GM12878 (cell line): ENCODE data around the gene GNLY. TPM values are rescaled to one million over a fixed set of nuclear protein-coding genes. Genes with fewer than 3 reads are reported as not detected.

ENCODE experiments used
- ATAC-seq: fragments of 200-7000 bp; cut with Tn5 transposase; 3 replicates; pipeline ENCODE4 v1.9.1; 2020; ENCODE audit warnings: mild to moderate bottlenecking, moderate library complexity
- BruUV-seq: library from RNA; stranded (reverse); fragments of 400-500 nt; replicated peaks from 2 replicates; lab custom pipeline; 2021; lab: Mats Ljungman, UMichigan
- CTCF ChIA-PET: fragments of 300-600 bp; sonication (Branson Sonifier 250); formaldehyde crosslinking; extraction: SDS; loops from one replicate; lab custom pipeline; 2021; ENCODE audit warnings: inconsistent platforms; lab: Yijun Ruan, JAX
- POLR2A ChIA-PET: fragments of 350-600 bp; formaldehyde crosslinking; extraction: SDS; loops from one replicate; lab custom pipeline; 2021; ENCODE audit warnings: inconsistent platforms; lab: Charles Lee
- RAD21 ChIA-PET: fragments of 300-600 bp; sonication (Branson Sonifier 250); formaldehyde crosslinking; loops from one replicate; lab custom pipeline; 2023; ENCODE audit warnings: antibody characterized with exemption; ENCODE audit not compliant: unreplicated experiment; lab: Charles Lee
- SMC1A ChIA-PET: fragments of 300-600 bp; sonication (Branson Sonifier 250); formaldehyde crosslinking; loops from one replicate; lab custom pipeline; 2023; ENCODE audit not compliant: unreplicated experiment, uncharacterized antibody; lab: Charles Lee
- DNase-seq: peaks from one replicate; pipeline ENCODE4 v3.0.0-alpha.2; 2011; ENCODE audit warnings: low read depth, low spot score
- FAIRE-seq: peaks from 3 replicates; lab custom pipeline; 2011; peaks lifted over from hg19 to GRCh38; lab: Jason Lieb, UNC
- H2AFZ ChIP-seq: 2 replicates; pipeline ENCODE4 v1.6.0; 2011; ENCODE audit warnings: low read depth, low read length, control low read depth; ENCODE audit not compliant: control insufficient read depth
- H3K27ac ChIP-seq: 2 replicates; pipeline ENCODE4 v1.5.1; 2011; ENCODE audit warnings: control low read depth; ENCODE audit not compliant: control insufficient read depth, insufficient read depth
- H3K27me3 ChIP-seq, 2 experiments: replicated peaks in 1 of 2; 2 replicates each; pipeline versions ENCODE4 v1.6.0 to v1.6.1; 2011; ENCODE audit warnings: low read length in 1 of 2; ENCODE audit not compliant: control insufficient read depth in 2 of 2, insufficient read depth in 2 of 2
- H3K36me3 ChIP-seq, 2 experiments: 2 replicates each; pipeline ENCODE4 v1.5.1; 2011; ENCODE audit warnings: low read length in 1 of 2; ENCODE audit not compliant: control insufficient read depth in 2 of 2, insufficient read depth in 2 of 2
- H3K4me1 ChIP-seq: 2 replicates; pipeline ENCODE4 v1.6.1; 2011; ENCODE audit warnings: mild to moderate bottlenecking, low read length, moderate library complexity, mixed read lengths; ENCODE audit not compliant: control insufficient read depth, insufficient read depth
- H3K4me2 ChIP-seq: 2 replicates; pipeline ENCODE4 v1.6.0; 2011; ENCODE audit warnings: control low read depth; ENCODE audit not compliant: control insufficient read depth, insufficient read depth
- H3K4me3 ChIP-seq: fragments of 200-600 bp; sonication (generic); 2 replicates; pipeline ENCODE4 v1.5.1; 2016
- H3K79me2 ChIP-seq: 2 replicates; pipeline ENCODE4 v1.6.0; 2011; ENCODE audit warnings: low read length; ENCODE audit not compliant: control insufficient read depth, insufficient read depth
- H3K9ac ChIP-seq: 2 replicates; pipeline ENCODE4 v1.8.0; 2011; ENCODE audit warnings: low read length, control low read depth, mixed read lengths; ENCODE audit not compliant: control insufficient read depth, insufficient read depth
- H3K9me3 ChIP-seq: replicated peaks from 3 replicates; pipeline ENCODE4 v1.5.1; 2011; ENCODE audit warnings: mild to moderate bottlenecking, low read length; ENCODE audit not compliant: control insufficient read depth, insufficient read depth
- H4K20me1 ChIP-seq: 2 replicates; pipeline ENCODE4 v1.6.0; 2011; ENCODE audit not compliant: control insufficient read depth, insufficient read depth
- BACH1 ChIP-seq: fragments of 450-650 bp; IDR thresholded peaks from 2 replicates; pipeline ENCODE4 v1.6.1; 2017; ENCODE audit warnings: mild to moderate bottlenecking, borderline replicate concordance
- EZH2 ChIP-seq: IDR thresholded peaks from 2 replicates; pipeline ENCODE4 v1.6.1; 2012; ENCODE audit warnings: low read depth, mild to moderate bottlenecking, control low read depth, inconsistent platforms, low read length, borderline replicate concordance; ENCODE audit not compliant: control insufficient read depth
- HDGF ChIP-seq: fragments of 450-650 bp; IDR thresholded peaks from 2 replicates; pipeline ENCODE4 v1.6.1; 2016; ENCODE audit warnings: antibody characterized with exemption
- IKZF2 ChIP-seq, 2 experiments: fragments of 450-650 bp; IDR thresholded peaks; 2 replicates each; pipeline ENCODE4 v1.6.1; 2017; ENCODE audit warnings: mild to moderate bottlenecking in 2 of 2, moderate library complexity in 2 of 2
- MEF2A ChIP-seq: IDR thresholded peaks from 2 replicates; pipeline ENCODE4 v1.6.1; 2011; ENCODE audit warnings: low read depth, mild to moderate bottlenecking, low read length, moderate library complexity; ENCODE audit not compliant: insufficient read depth
- MYC ChIP-seq: IDR thresholded peaks from 2 replicates; pipeline ENCODE4 v1.6.1; 2011; ENCODE audit warnings: mild to moderate bottlenecking, low read length, moderate library complexity, inconsistent platforms; ENCODE audit not compliant: insufficient read depth, insufficient replicate concordance, insufficient read length, severe bottlenecking
- NFXL1 ChIP-seq: fragments of 450-650 bp; IDR thresholded peaks from 2 replicates; pipeline ENCODE4 v1.6.1; 2017; ENCODE audit warnings: antibody characterized with exemption, mild to moderate bottlenecking, borderline replicate concordance
- PAX5 ChIP-seq: IDR thresholded peaks from 2 replicates; pipeline ENCODE4 v1.6.1; 2011; ENCODE audit warnings: low read depth, low read length, borderline replicate concordance
- RCOR1 ChIP-seq: conservative IDR thresholded peaks from 2 replicates; pipeline ENCODE4 v1.6.1; 2012; ENCODE audit warnings: low read depth, low read length, improper control_type of control experiment
- SMC3 ChIP-seq: IDR thresholded peaks from 2 replicates; pipeline ENCODE4 v1.6.1; 2011; ENCODE audit warnings: low read length, improper control_type of control experiment, borderline replicate concordance
- SUPT20H ChIP-seq: IDR thresholded peaks from 2 replicates; pipeline ENCODE4 v1.6.1; 2011; ENCODE audit warnings: low read depth, mild to moderate bottlenecking, low read length, moderate library complexity, borderline replicate concordance; ENCODE audit not compliant: control insufficient read depth
- ZBED1 ChIP-seq: IDR thresholded peaks from 2 replicates; pipeline ENCODE4 v1.6.1; 2016; ENCODE audit warnings: borderline replicate concordance
- ZNF384 ChIP-seq: IDR thresholded peaks from 2 replicates; pipeline ENCODE4 v1.6.1; 2012; ENCODE audit warnings: low read depth, mild to moderate bottlenecking, low read length, improper control_type of control experiment, borderline replicate concordance
- WGBS: methylation state at CpG from one replicate; pipeline ENCODE4 v1.1.6; 2016; ENCODE audit warnings: low lambda C conversion rate; ENCODE audit not compliant: insufficient replicate concordance, insufficient coverage; ENCODE audit errors: missing lambda C conversion rate; 5-methylcytosine and 5-hydroxymethylcytosine counted together
- in situ Hi-C: fragments of 300-500 bp; cut with MboI; formaldehyde crosslinking; loops from 9 replicates; pipeline ENCODE4 v1.14.3; 2018; ENCODE audit warnings: mixed read lengths
- intact Hi-C: fragments of 100-400 bp; cut with micrococcal nuclease; formaldehyde crosslinking; loops from one replicate; pipeline ENCODE4 v1.14.2; 2022; ENCODE audit not compliant: unreplicated experiment
- polyA plus RNA-seq, 11 experiments: library from polyadenylated mRNA; depleted of rRNA in 4 of 11; unstranded in 6 of 11; stranded (reverse) in 5 of 11; fragments of >200 nt; fragmentation: Nextera tagmentation in 4 of 11; fragmentation: Illumina TruSeq in 1 of 11; extraction: Ambion mirVana in 4 of 11; extraction: Trizol in 1 of 11; gene quantifications; 1 replicate in 1 of 11; 2 replicates in 10 of 11; pipeline versions ENCODE4 v1.2.1 to v1.2.3, GENCODE V29; 2011 to 2016; ENCODE audit warnings: inconsistent platforms in 2 of 11, missing spikeins in 2 of 11, low read depth in 1 of 11
- total RNA-seq, 4 experiments: library from RNA; depleted of rRNA in 3 of 4; stranded (reverse); fragments of >200 nt in 3 of 4; fragmentation: Illumina TruSeq in 1 of 4; extraction: Trizol in 1 of 4; gene quantifications; 2 replicates each; pipeline versions ENCODE4 v1.2.1 to v1.2.3, GENCODE V29; 2013 to 2021
- TF ChIP-seq, protein P1 (sequence below): fragments of 450-650 bp; IDR thresholded peaks from 2 replicates; pipeline ENCODE4 v1.6.1; 2016; ENCODE audit warnings: mild to moderate bottlenecking

GNLY gene
- total and polyA plus RNA-seq, 10 of the 15 experiments (the other 5 are each of a cell fraction or from before 2014, with no cell fraction given), result 0.18 to 0.42 TPM; not detected in 8

DNA sequence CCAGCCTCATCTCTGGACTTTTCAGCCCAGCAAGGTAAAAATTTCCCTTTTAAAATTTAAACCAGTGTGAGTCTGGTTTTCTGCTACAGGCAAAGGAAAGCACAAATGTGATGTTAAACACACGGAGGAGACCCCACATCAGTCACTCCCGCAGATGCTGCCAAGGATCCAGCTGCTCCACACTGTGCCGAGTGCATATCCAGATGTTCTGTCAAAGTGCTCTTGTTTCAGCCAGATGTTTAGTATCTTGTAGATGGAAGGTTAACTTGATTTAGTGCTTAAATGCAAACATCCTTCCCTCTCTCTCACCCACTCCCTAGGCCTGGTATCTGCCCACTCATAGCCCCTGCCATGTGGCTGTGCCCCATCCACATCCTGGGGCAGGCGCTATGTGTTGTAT, 43.8 kb downstream of the GNLY start:
- SMC1A ChIA-PET, result interaction anchor here (1.0 to 1.6 kb wide), 2 partner anchors 9 to 75 kb away, joined by 4 read pairs; no protein-coding TSS in a partner anchor
- no peaks in the 10 kb centered on the region for H4K20me1 ChIP-seq
- peaks cover 3% of the 10 kb centered on the region; the same call in 1 of the 2 replicates for H3K4me1 ChIP-seq
- FAIRE-seq (no peak), ATAC-seq (no peak), DNase-seq (no peak)
- no peak overlapping the region for H3K9ac ChIP-seq
- RAD21 ChIA-PET, result interaction anchor here (1.6 to 5.3 kb wide), 2 partner anchors 9 to 13 kb away, joined by 3 to 20 read pairs; no protein-coding TSS in a partner anchor
- BruUV-seq, result no TSS peak
- POLR2A ChIA-PET, result interaction anchor here (0.5 kb wide), 2 partner anchors 46 to 714 kb away, joined by 3 to 4 read pairs; no protein-coding TSS in a partner anchor
- H3K36me3 ChIP-seq, result no peaks in the 10 kb centered on the region
- no peak overlapping the region for H2AFZ ChIP-seq
- peaks cover 0 to 10% of the 10 kb centered on the region in 2 experiments; a peak in 3 of 4 replicates for H3K27me3 ChIP-seq
- in situ Hi-C loops (loop anchor here (10.0 kb wide), 1 partner anchor 337 kb away; no protein-coding TSS in a partner anchor), intact Hi-C loops (no loop called here)
- CTCF ChIA-PET, result no interaction called here
- no peaks in the 10 kb centered on the region; the same call in 2 of the 3 replicates for H3K9me3 ChIP-seq
- no peak overlapping the region for H3K27ac ChIP-seq
- H3K4me3 ChIP-seq, result no peak overlapping the region
- 57% methylated on average over 4 of the region's 4 CpGs for WGBS
- H3K4me2 ChIP-seq, result no peak overlapping the region
- TF ChIP-seq RCOR1 (no peak), PAX5 (no peak), NFXL1 (no peak), HDGF (no peak)
- no peaks in the 10 kb centered on the region for H3K79me2 ChIP-seq

DNA sequence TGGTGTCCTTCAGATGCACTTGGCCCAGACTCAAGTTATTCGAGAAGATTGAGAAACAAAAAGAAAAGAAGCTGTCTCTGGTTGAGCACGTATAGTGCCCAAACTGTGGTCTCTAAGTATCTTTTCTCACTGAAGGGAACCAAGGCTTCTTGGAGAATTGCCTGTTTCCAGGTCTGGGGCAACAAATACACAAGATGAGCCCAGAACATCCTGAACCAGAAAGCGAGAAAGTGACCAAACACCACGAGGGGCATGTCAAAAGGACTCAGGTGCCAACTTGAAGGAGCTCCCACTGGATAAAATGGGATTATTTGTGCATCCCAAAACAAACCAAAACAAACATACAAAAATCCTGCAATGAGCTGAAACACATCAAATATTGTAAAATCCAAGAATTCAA, 46.0 kb downstream of the GNLY start:
- ChIA-PET CTCF (interaction anchor here (0.6 to 2.4 kb wide), 9 partner anchors 10 to 368 kb away, joined by 3 to 13 read pairs (median 4); no protein-coding TSS in a partner anchor), SMC1A (interaction anchor here (1.0 to 2.5 kb wide), 6 partner anchors 15 to 74 kb away, joined by 3 to 7 read pairs (median 3); no protein-coding TSS in a partner anchor), POLR2A (interaction anchor here (1.4 kb wide), 1 partner anchor 8 kb away, joined by 4 read pairs; no protein-coding TSS in a partner anchor), RAD21 (interaction anchor here (0.9 to 5.3 kb wide), 3 partner anchors 11 to 340 kb away, joined by 3 to 20 read pairs (median 4); partner anchors contain the start of gene RNF181)
- no peaks in the 10 kb centered on the region for H3K79me2 ChIP-seq
- no peaks in the 10 kb centered on the region; the same call in 2 of the 3 replicates for H3K9me3 ChIP-seq
- H3K4me1 ChIP-seq, result peaks cover 3% of the 10 kb centered on the region; the same call in 1 of the 2 replicates
- H3K27ac ChIP-seq, result no peak overlapping the region
- WGBS, result 22% methylated on average over 4 of the region's 4 CpGs
- no peak for ATAC-seq
- intact Hi-C loops (no loop called here), in situ Hi-C loops (no loop called here)
- H3K4me3 ChIP-seq, result no peak overlapping the region
- FAIRE-seq, result no peak
- no TSS peak for BruUV-seq
- TF ChIP-seq SUPT20H (no peak), EZH2 (no peak), BACH1 (no peak), ZNF384 (no peak), IKZF2 (IDR thresholded peaks at IDR 0.05) (no peak), MYC (no peak), MEF2A (no peak), SMC3 (no peak), ZBED1 (no peak)
- TF ChIP-seq, protein P1, sequence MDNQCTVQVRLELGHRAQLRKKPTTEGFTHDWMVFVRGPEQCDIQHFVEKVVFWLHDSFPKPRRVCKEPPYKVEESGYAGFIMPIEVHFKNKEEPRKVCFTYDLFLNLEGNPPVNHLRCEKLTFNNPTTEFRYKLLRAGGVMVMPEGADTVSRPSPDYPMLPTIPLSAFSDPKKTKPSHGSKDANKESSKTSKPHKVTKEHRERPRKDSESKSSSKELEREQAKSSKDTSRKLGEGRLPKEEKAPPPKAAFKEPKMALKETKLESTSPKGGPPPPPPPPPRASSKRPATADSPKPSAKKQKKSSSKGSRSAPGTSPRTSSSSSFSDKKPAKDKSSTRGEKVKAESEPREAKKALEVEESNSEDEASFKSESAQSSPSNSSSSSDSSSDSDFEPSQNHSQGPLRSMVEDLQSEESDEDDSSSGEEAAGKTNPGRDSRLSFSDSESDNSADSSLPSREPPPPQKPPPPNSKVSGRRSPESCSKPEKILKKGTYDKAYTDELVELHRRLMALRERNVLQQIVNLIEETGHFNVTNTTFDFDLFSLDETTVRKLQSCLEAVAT, result no peak
- no peaks in the 10 kb centered on the region for H4K20me1 ChIP-seq
- H3K27me3 ChIP-seq, result peaks cover 0 to 16% of the 10 kb centered on the region in 2 experiments; a peak in 3 of 4 replicates
- no peak overlapping the region for H3K4me2 ChIP-seq
- H3K9ac ChIP-seq, result no peak overlapping the region
- no peaks in the 10 kb centered on the region for H3K36me3 ChIP-seq
- DNase-seq, result no peak
- H2AFZ ChIP-seq, result no peak overlapping the region
